ENCODE results near the gene SLC17A1. TPM values are rescaled to one million over a fixed set of nuclear protein-coding genes. Genes with fewer than 3 reads are reported as not detected.

SLC17A1 gene
- total and polyA plus RNA-seq, 4 donors: 3.9 to 25.8 (median 11.4) TPM

DNA sequence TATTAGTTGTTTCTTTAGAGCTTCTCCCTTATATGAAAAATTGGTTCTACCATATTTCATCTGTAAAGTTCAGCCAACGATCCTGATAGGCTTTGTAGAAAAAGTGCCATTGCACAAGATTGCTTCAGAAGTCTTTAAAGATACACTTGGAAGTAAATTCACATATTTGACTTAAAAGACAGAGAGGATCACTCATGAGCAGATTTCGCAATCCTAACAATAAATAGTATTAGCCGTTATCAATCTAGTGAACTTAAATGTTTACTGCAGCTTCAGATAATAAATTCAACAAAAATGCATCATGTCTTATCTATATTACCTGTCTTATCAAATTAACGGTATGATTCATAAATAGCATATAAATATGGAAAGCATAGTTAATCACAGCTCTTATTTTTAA, 86.0 kb downstream of the SLC17A1 start:
- no peak for TF ChIP-seq RXRA (IDR thresholded peaks at IDR 0.05)
- Histone ChIP-seq H3K27me3 (ENCODE audit: control insufficient read depth in 4 of 4, insufficient read depth in 4 of 4, low read length in 3 of 4) (no peaks in the 10 kb centered on the region), H3K9ac (ENCODE audit: low read depth in 1 of 2, low read length in 2 of 2) (no peak overlapping the region), H3K27ac (ENCODE audit: low read depth in 1 of 2, low read length in 2 of 2) (no peak overlapping the region), H3K9me3 (ENCODE audit: control insufficient read depth in 4 of 4, low read length in 3 of 4) (no peaks in the 10 kb centered on the region), H3K36me3 (ENCODE audit: control insufficient read depth in 4 of 4, insufficient read depth in 3 of 4, low read depth in 1 of 4, low read length in 3 of 4) (no peaks in the 10 kb centered on the region), H3K4me1 (ENCODE audit: control insufficient read depth in 4 of 4, insufficient read depth in 4 of 4, low read length in 3 of 4) (peaks cover 5 to 29% (median 9%) of the 10 kb centered on the region in 4 donors), H3K4me3 (ENCODE audit: low read depth in 1 of 3, low read length in 3 of 3) (no peak overlapping the region)
- 64% methylated on average over 4 of the region's 4 CpGs for WGBS
- no peak for DNase-seq (ENCODE audit: low spot score)

DNA sequence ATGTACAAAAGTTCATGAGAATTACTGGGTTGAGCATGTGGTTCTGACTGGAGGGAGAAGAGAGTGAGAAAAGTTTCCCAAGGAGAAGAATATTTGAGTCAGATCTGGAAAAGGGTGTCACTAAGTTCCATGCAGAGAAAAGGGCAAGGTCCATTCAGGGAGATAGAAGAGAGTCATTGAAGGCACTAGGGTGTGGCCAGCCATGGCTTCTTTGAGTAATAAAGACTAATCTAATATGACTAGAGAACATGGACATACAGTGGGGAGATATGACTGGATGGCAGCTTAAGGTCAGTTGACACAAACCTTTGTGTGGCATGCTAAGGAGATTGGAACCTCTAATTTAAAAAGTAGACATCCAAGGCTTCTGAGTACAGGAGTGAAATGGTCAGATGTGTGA, 88.0 kb downstream of the SLC17A1 start:
- Histone ChIP-seq H3K9me3 (ENCODE audit: control insufficient read depth in 4 of 4, low read length in 3 of 4) (no peaks in the 10 kb centered on the region), H3K27me3 (ENCODE audit: control insufficient read depth in 4 of 4, insufficient read depth in 4 of 4, low read length in 3 of 4) (no peaks in the 10 kb centered on the region), H3K27ac (ENCODE audit: low read depth in 1 of 2, low read length in 2 of 2) (no peak overlapping the region), H3K9ac (ENCODE audit: low read depth in 1 of 2, low read length in 2 of 2) (no peak overlapping the region), H3K4me3 (ENCODE audit: low read depth in 1 of 3, low read length in 3 of 3) (no peak overlapping the region), H3K4me1 (ENCODE audit: control insufficient read depth in 4 of 4, insufficient read depth in 4 of 4, low read length in 3 of 4) (peaks cover 5 to 29% (median 9%) of the 10 kb centered on the region in 4 donors), H3K36me3 (ENCODE audit: control insufficient read depth in 4 of 4, insufficient read depth in 3 of 4, low read depth in 1 of 4, low read length in 3 of 4) (no peaks in the 10 kb centered on the region)
- TF ChIP-seq, protein P1, sequence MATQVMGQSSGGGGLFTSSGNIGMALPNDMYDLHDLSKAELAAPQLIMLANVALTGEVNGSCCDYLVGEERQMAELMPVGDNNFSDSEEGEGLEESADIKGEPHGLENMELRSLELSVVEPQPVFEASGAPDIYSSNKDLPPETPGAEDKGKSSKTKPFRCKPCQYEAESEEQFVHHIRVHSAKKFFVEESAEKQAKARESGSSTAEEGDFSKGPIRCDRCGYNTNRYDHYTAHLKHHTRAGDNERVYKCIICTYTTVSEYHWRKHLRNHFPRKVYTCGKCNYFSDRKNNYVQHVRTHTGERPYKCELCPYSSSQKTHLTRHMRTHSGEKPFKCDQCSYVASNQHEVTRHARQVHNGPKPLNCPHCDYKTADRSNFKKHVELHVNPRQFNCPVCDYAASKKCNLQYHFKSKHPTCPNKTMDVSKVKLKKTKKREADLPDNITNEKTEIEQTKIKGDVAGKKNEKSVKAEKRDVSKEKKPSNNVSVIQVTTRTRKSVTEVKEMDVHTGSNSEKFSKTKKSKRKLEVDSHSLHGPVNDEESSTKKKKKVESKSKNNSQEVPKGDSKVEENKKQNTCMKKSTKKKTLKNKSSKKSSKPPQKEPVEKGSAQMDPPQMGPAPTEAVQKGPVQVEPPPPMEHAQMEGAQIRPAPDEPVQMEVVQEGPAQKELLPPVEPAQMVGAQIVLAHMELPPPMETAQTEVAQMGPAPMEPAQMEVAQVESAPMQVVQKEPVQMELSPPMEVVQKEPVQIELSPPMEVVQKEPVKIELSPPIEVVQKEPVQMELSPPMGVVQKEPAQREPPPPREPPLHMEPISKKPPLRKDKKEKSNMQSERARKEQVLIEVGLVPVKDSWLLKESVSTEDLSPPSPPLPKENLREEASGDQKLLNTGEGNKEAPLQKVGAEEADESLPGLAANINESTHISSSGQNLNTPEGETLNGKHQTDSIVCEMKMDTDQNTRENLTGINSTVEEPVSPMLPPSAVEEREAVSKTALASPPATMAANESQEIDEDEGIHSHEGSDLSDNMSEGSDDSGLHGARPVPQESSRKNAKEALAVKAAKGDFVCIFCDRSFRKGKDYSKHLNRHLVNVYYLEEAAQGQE (IDR thresholded peaks at IDR 0.05): no peak
- TF ChIP-seq RAD21 (IDR thresholded peaks at IDR 0.05) (no peak), JUND (IDR thresholded peaks at IDR 0.05) (no peak), NR2F2 (IDR thresholded peaks at IDR 0.05) (no peak)
- TF ChIP-seq, protein P2, sequence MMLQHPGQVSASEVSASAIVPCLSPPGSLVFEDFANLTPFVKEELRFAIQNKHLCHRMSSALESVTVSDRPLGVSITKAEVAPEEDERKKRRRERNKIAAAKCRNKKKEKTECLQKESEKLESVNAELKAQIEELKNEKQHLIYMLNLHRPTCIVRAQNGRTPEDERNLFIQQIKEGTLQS (IDR thresholded peaks at IDR 0.05): no peak
- TF ChIP-seq, protein P3, sequence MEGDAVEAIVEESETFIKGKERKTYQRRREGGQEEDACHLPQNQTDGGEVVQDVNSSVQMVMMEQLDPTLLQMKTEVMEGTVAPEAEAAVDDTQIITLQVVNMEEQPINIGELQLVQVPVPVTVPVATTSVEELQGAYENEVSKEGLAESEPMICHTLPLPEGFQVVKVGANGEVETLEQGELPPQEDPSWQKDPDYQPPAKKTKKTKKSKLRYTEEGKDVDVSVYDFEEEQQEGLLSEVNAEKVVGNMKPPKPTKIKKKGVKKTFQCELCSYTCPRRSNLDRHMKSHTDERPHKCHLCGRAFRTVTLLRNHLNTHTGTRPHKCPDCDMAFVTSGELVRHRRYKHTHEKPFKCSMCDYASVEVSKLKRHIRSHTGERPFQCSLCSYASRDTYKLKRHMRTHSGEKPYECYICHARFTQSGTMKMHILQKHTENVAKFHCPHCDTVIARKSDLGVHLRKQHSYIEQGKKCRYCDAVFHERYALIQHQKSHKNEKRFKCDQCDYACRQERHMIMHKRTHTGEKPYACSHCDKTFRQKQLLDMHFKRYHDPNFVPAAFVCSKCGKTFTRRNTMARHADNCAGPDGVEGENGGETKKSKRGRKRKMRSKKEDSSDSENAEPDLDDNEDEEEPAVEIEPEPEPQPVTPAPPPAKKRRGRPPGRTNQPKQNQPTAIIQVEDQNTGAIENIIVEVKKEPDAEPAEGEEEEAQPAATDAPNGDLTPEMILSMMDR (IDR thresholded peaks at IDR 0.05; ENCODE audit: low read depth, low read length, missing input control): no peak
- TF ChIP-seq, protein P4, sequence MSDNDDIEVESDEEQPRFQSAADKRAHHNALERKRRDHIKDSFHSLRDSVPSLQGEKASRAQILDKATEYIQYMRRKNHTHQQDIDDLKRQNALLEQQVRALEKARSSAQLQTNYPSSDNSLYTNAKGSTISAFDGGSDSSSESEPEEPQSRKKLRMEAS (IDR thresholded peaks at IDR 0.05): no peak
- TF ChIP-seq, protein P5, sequence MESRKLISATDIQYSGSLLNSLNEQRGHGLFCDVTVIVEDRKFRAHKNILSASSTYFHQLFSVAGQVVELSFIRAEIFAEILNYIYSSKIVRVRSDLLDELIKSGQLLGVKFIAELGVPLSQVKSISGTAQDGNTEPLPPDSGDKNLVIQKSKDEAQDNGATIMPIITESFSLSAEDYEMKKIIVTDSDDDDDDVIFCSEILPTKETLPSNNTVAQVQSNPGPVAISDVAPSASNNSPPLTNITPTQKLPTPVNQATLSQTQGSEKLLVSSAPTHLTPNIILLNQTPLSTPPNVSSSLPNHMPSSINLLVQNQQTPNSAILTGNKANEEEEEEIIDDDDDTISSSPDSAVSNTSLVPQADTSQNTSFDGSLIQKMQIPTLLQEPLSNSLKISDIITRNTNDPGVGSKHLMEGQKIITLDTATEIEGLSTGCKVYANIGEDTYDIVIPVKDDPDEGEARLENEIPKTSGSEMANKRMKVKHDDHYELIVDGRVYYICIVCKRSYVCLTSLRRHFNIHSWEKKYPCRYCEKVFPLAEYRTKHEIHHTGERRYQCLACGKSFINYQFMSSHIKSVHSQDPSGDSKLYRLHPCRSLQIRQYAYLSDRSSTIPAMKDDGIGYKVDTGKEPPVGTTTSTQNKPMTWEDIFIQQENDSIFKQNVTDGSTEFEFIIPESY (IDR thresholded peaks at IDR 0.05): no peak
- no peak for DNase-seq (ENCODE audit: low spot score)

DNA sequence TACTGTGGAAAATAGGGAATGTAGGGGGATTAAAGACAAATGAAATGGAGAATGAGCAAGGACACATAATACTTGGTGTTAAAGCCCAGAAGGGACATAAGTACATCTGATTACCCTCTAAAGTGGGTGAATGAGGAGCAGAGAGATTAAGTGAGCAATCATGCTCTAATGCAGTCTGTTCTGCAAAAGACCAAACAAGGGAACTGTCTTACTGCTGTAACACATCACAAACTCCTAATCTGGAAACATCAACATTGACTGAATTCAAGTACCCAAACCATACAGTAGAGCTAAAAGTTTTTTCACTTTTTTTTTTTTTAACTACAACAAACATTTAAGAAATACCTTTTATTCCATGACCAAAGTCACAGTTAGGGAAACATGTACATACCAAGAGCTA, 96.6 kb downstream of the SLC17A1 start:
- Histone ChIP-seq H3K9me3 (ENCODE audit: control insufficient read depth in 4 of 4, low read length in 3 of 4) (peaks cover 0 to 6% (median 2%) of the 10 kb centered on the region in 4 donors), H3K4me1 (ENCODE audit: control insufficient read depth in 4 of 4, insufficient read depth in 4 of 4, low read length in 3 of 4) (no peaks in the 10 kb centered on the region), H3K36me3 (ENCODE audit: control insufficient read depth in 4 of 4, insufficient read depth in 3 of 4, low read depth in 1 of 4, low read length in 3 of 4) (no peaks in the 10 kb centered on the region), H3K27me3 (ENCODE audit: control insufficient read depth in 4 of 4, insufficient read depth in 4 of 4, low read length in 3 of 4) (no peaks in the 10 kb centered on the region), H3K27ac (ENCODE audit: low read depth in 1 of 2, low read length in 2 of 2) (no peak overlapping the region), H3K9ac (ENCODE audit: low read depth in 1 of 2, low read length in 2 of 2) (no peak overlapping the region), H3K4me3 (ENCODE audit: low read depth in 1 of 3, low read length in 3 of 3) (no peak overlapping the region)
- DNase-seq (ENCODE audit: low spot score): no peak
- TF ChIP-seq RXRA (IDR thresholded peaks at IDR 0.05) (no peak), FOXA1 (IDR thresholded peaks at IDR 0.05) (no peak), SP1 (IDR thresholded peaks at IDR 0.05) (no peak), GABPA (IDR thresholded peaks at IDR 0.05 in 1 of 2, conservative IDR thresholded peaks at IDR 0.05 in 1 of 2) (no peak), NR2F2 (IDR thresholded peaks at IDR 0.05) (no peak), FOXA2 (IDR thresholded peaks at IDR 0.05) (no peak), JUND (IDR thresholded peaks at IDR 0.05) (no peak), RAD21 (IDR thresholded peaks at IDR 0.05) (no peak), YY1 (IDR thresholded peaks at IDR 0.05) (no peak)
- TF ChIP-seq, protein P3 (IDR thresholded peaks at IDR 0.05; ENCODE audit: low read depth, low read length, missing input control): no peak
- TF ChIP-seq, protein P4 (IDR thresholded peaks at IDR 0.05): no peak

Measured in liver (tissue), 9 donors.